Activated naive CD4-positive, alpha-beta T cell treated with anti-CD3 and anti-CD28 coated beads, Interleukin-2, amount 50 U/mL, for 24 hours (primary cell): ENCODE measurements around the gene ARF3.

Experiments
- H3K27ac Mint-ChIP-seq: one replicate; pipeline ENCODE4 v1.8.0; 2021; ENCODE audit warnings: mild to moderate bottlenecking, mixed read lengths
- H3K27me3 Mint-ChIP-seq: one replicate; pipeline ENCODE4 v1.8.0; 2021; ENCODE audit warnings: mixed read lengths
- H3K36me3 Mint-ChIP-seq: one replicate; pipeline ENCODE4 v1.8.0; 2021; ENCODE audit warnings: mixed read lengths
- H3K4me1 Mint-ChIP-seq: one replicate; pipeline ENCODE4 v1.8.0; 2021; ENCODE audit warnings: mixed read lengths
- H3K4me3 Mint-ChIP-seq: one replicate; pipeline ENCODE4 v1.8.0; 2021; ENCODE audit warnings: mild to moderate bottlenecking, mixed read lengths
- H3K9me3 Mint-ChIP-seq: one replicate; pipeline ENCODE4 v1.8.0; 2021; ENCODE audit warnings: mixed read lengths

The ARF3 gene

DNA sequence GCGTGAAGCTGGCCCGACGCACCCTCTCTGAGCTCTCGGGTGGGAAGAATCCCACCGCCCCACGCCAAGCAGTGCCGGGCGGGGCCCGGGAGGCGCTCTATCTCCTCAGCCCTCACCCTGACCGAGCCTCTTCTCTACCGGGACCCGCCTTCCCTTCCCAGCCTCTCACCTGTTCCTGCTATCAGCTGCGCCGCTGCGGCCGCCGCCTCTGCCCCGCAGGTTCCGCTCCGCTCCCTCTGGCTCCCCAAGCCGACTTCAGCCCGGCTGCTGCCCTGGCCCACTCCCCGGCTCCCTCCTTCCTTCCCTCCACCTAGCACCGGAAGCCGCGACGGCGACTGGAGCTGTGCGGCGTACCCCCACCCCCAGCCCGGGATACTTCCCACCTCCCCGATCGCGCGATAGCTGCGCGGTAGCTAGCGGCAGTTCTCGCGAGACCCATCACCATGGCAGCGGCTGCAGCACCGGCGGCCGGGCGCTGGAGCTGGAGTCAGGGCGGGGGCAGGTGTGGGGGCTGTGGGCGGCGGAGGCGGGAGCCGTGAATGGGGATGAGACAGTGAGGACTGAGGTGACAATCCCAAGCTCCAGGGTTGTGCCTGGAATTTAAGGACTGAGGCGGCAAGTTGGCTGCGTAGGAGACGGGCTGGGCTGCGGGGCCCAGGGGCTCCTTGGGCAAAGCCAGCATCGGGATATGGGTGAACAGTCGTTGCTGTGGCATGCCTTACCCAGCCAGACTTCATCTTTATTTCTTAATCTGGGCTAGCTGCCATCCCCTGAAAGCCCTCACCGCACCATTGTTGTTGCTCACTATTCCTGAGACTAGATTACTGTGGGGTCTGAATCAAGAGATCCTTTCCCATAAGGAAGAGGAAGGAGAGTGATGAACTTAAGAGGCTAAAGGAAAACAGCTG lies at the start of gene ARF3:
Gene ARF3 (minus strand): TSS at position 347 of the 908 bp plus-strand sequence. CDS start 16,392 bp downstream, outside the sequence.
- Mint-ChIP-seq H3K4me1 (peaks cover 42% of the 10 kb centered on the region), H3K36me3 (peaks cover 5% of the 10 kb centered on the region), H3K9me3 (no peaks in the 10 kb centered on the region), H3K27ac (peak within 1 kb of the TSS; percentile 86), H3K4me3 (peak within 1 kb of the TSS; percentile 97), H3K27me3 (no peaks in the 10 kb centered on the region)

DNA sequence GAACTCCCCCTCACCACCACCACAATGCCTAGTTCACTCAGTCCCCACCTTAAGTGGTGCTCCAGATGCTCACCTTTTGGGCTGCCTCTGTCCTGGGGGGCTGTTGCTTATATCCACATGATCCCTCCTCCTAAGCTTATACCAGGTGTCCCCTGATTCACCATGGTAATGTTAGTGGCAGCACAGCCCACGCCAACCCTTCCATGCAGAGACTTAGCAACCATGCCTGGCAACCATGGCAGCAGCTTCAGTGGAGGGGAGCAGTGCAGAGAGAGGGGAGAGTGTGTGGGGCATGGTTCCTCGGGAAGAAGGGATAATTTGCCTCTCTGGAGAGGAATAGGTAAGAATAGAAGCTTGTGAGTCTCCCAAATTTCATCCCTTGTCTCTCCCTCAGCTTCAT lies 43.1 kb upstream of the ARF3 start:
- Mint-ChIP-seq H3K9me3 (no peaks in the 10 kb centered on the region), H3K4me1 (peaks cover 33% of the 10 kb centered on the region), H3K4me3 (no peak overlapping the region), H3K27me3 (peaks cover 34% of the 10 kb centered on the region), H3K27ac (no peak overlapping the region), H3K36me3 (peaks cover 29% of the 10 kb centered on the region)

DNA sequence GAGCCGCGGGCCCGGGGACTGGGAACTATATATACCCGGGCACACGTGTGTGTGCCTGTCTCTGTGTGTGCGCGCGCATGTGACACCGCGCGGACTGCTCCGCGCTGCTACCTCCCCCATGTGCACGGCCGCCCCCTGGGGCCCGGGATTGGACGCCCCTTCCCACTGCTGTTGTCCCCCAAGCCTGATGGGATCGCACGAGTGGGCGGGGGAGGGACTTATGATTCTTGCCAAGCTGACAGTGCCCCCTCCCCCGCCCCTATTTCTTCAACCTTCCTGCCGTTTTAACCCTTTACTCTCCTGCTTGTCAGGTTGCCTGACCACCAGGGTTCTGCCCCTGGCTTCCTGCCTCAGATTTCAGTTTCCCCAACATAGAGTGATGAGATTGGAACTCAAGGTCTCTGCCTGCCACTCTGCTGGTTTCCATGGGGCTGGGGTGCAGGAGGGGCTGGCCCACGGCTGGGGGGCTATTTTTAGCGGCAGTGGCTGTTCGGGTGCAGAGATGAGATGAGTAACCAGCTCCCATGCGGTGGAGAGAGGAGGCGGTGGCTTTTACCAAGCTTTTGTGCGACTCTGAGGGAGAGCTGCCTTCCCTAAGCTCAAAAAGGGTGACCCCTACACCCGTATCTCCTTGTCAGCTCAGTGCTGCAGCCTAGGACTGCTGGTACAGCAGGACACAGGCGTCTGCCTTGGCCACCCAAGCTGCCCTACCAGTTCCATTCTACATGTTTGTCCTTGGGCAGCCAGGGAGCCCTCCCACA lies 42.3 kb upstream of the ARF3 start, which contains the start of gene DDN:
Gene DDN (minus strand): TSS at position 5 of the 761 bp plus-strand sequence. CDS start 88 bp downstream, outside the sequence.
- Mint-ChIP-seq H3K9me3 (no peaks in the 10 kb centered on the region), H3K27ac (no peak within 1 kb of the TSS), H3K4me3 (peak within 1 kb of the TSS; percentile 67), H3K27me3 (peaks cover 39% of the 10 kb centered on the region), H3K36me3 (peaks cover 22% of the 10 kb centered on the region), H3K4me1 (peaks cover 38% of the 10 kb centered on the region)

DNA sequence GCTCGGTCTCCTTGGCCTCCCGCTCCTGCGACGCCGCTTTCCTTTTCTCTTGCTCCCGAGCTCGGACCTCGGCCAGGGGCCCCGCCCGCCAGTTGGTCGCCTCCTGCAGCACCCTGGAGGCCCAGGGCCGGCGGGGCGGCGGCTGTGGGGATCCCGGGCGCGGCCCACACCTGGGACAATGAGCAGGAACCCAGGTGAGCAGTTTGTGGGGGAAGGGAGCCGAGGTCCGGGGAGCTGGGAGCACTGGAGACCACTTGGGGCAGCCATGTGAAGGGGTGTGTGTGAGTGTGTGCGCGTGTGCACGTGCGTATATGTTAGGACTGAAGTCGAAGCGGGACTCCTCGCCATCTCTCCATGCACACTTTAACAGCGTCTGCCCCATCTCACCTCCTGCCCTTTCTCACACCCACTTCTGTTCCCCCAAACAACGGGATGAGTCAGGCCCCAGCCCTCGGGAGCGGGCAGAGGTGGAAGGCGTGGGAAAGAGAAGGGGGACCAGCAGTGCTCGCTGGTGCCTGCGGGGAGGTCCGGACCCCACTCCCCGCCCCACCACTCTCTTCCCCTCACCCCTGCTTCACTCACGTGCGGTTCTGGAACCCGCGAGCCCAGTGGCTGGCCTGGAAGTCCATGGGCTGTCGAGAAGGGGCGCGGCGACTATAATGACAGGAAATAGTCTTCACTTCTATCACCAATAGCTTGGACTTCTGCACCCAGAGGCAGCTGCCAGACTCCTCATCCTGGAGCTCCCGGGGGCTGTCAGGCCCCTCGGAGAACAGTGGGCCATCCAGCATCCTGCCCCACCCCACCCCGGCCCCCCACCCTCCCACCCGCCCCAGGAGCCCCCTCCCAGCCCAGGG lies 41.4 kb upstream of the ARF3 start:
- Mint-ChIP-seq H3K36me3 (peaks cover 18% of the 10 kb centered on the region), H3K4me3 (peak overlapping the region; percentile 59), H3K4me1 (peaks cover 38% of the 10 kb centered on the region), H3K27me3 (peaks cover 42% of the 10 kb centered on the region), H3K27ac (no peak overlapping the region), H3K9me3 (no peaks in the 10 kb centered on the region)

DNA sequence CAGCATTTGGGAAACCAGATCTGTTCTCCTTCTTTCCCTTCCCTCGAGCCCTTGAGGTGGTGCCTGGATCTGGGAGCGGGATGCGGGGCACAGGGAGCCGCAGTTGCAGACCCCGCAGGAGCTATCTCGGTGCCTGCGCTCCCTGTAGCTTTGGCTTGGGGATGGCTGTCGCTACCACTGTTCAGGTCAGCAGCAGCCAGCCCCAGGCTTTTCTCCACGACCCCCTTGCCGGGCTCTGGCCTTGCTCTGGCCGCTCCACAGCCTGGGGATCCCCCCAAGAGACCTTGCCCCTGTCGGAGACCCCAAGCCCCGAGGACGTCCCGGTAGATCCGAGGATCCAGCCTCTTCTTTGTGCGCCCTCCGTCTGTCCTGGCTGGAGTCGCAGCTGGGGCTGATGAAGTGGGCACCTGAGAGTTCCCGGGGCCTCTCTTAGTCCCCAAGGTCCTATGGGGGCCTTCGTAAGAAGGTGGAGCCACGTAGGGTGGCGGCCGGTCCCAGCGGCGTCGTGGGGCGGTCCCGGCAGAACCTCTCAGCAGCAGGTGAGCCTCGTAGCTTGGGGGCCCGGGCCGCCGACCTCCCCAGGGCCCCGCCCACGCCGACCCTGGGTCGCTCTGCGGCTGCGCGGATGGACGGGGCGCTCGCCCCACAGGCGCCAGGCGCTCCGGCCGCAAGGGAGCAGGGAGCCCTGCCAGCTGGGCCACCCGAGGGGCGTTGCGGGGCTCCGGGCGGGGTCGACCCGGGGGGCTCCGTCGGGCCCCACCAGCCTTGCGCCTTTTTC lies 40.6 kb upstream of the ARF3 start:
- peaks cover 16% of the 10 kb centered on the region for H3K36me3 Mint-ChIP-seq
- H3K27ac Mint-ChIP-seq: no peak overlapping the region
- peaks cover 45% of the 10 kb centered on the region for H3K27me3 Mint-ChIP-seq
- peaks cover 38% of the 10 kb centered on the region for H3K4me1 Mint-ChIP-seq
- H3K9me3 Mint-ChIP-seq: no peaks in the 10 kb centered on the region
- peak overlapping the region; percentile 67 for H3K4me3 Mint-ChIP-seq

DNA sequence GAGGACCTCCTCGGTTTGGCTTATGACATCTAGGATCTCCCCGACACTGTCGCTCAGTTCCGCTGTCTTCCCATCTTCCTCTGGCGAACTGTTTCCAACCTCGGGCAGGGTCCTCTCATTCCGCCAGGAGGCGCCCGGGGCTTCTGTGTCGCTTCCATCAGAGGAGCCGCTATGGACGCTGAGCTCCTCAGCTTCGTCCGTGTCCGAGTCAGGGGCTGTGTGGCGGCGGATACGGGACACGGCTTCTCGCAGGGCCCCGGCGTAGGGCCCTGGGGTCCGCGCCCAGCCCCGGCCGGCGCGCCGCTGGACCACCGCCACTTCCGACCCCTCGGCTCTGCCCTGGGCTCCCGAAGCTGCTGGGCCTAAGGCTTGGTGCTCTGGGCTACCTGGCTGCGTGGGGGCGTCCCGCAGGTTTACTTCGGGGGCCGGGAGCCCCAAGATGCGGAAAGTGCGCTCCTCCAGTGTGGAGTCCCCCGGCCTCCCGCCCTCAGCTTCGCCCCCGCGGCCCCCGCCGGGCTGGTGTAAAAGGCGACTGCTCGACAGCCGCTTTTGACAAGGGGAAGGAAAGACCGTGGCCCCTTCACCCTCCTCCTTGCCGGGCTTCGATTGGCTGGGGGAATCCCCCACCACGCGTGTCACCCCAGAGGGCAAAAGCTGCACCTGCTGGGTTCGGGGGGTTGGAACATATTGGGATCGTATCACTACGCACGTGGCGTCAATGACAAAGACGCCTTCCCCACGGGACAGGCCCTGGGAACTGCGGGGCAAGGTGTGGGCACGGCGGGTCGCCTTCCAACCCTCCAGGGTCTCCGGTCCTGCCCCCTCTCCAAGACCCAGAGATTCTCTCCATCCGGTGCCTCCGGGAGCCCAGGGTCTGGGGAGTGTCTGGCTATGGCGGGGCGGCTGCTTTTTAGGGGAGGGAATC lies 39.8 kb upstream of the ARF3 start:
- Mint-ChIP-seq H3K36me3 (peaks cover 7% of the 10 kb centered on the region), H3K27me3 (peaks cover 43% of the 10 kb centered on the region), H3K4me3 (peak overlapping the region; percentile 67), H3K27ac (no peak overlapping the region), H3K9me3 (no peaks in the 10 kb centered on the region), H3K4me1 (peaks cover 38% of the 10 kb centered on the region)

DNA sequence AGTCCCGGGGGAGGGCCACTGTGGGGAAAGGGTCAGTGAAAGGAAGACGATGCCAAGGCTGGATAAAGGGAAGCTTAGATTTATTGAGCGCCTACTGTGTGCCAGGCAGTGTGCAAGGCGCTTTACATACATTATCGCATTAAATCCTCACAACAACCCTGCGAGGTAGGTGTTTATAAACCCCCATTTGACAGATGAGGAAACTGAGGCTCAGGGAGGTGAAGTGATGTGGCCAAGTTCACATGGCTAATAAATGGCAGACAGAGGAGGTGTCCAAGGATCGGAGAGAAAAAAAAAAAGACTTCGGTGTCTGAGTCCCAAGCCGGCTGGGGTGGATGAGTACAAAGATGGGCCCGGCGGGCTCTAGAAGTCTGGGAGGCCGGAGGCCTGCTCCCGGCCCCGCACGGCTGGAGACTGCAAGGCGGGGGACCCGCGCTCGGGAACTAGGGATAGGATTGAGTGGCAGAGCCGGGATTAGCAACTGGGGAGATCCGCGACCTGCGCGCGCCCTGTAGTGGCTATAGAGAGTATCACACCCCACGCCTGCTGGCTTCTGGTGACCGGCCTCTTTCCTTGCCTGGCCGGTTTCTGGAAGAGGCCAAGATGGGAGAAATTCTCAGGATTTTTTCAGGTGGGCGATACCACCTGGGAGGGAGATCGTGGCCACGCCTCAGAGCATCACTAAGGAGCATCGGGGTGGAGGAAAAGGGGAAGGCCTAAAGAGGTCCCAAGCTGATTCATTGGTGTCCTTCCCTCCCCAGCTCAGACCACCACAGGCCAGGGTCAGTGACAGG lies 38.0 kb upstream of the ARF3 start:
- Mint-ChIP-seq H3K27ac (peak overlapping the region; percentile 47), H3K4me3 (peak overlapping the region; percentile 65), H3K4me1 (peaks cover 36% of the 10 kb centered on the region), H3K36me3 (peaks cover under 1% of the 10 kb centered on the region), H3K9me3 (no peaks in the 10 kb centered on the region), H3K27me3 (peaks cover 37% of the 10 kb centered on the region)

DNA sequence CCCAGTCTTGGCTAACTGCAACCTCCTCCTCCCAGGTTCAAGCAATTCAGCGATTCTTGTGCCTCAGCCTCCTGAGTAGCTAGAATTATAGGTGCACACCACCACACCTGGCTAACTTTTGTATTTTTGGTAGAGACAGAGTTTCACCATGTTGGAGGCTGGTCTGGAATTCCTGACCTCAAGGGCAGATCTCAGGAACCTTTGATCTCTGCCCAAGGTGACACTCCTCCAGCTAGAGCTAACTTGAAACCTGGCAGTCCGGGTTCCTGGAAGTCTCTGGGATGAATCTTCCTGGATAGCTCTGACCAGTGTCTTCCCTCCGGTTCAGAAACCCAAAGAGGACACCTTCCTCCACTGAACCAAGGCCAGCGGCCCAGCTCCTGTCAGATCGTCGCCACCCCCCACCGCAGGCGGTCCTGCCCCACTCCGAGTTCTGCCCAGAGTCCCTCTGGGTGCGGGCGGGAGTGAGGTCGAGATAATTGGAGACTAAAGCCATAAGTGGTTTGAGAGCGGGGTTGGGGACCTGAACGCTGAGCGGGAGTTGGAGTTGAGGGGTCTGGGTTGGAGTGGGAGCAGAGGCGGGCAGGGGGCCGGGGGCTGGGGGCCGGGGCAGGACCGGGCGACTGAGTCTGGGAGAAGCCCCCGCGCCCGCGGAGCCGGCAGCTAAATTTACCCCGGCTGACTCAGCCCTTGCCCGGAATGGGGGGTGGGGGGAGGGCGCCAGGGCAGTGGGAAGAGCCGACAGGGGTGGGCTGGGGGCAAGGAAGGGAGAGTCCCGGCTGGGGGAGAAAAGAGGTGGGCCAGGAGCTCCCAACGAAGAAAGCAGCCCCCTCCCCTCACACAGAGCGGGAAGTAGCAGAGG lies 37.2 kb upstream of the ARF3 start:
- Mint-ChIP-seq H3K4me3 (no peak overlapping the region), H3K9me3 (no peaks in the 10 kb centered on the region), H3K27me3 (peaks cover 31% of the 10 kb centered on the region), H3K4me1 (peaks cover 27% of the 10 kb centered on the region), H3K27ac (no peak overlapping the region), H3K36me3 (no peaks in the 10 kb centered on the region)

DNA sequence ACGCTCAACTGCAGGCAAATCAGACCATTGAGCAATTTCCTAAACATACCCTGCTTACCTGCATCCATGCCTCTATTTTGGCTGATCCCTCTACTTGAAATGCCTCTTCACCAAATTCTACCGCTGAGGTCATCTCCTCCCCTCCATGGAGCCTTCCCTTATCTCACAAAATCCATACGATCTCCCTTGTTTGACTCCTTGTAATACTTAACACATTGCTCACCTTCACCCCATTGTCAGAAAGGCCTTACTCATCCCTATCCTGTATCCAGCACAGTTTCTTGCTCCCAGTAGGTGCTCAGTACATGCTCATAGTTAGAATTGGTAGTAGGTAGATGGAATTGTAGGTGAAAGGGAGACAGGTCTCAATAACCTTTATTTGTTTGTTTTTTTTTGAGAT lies 36.5 kb upstream of the ARF3 start:
- no peak overlapping the region for H3K4me3 Mint-ChIP-seq
- no peak overlapping the region for H3K27ac Mint-ChIP-seq
- H3K36me3 Mint-ChIP-seq: no peaks in the 10 kb centered on the region
- no peaks in the 10 kb centered on the region for H3K9me3 Mint-ChIP-seq
- peaks cover 24% of the 10 kb centered on the region for H3K4me1 Mint-ChIP-seq
- peaks cover 33% of the 10 kb centered on the region for H3K27me3 Mint-ChIP-seq

DNA sequence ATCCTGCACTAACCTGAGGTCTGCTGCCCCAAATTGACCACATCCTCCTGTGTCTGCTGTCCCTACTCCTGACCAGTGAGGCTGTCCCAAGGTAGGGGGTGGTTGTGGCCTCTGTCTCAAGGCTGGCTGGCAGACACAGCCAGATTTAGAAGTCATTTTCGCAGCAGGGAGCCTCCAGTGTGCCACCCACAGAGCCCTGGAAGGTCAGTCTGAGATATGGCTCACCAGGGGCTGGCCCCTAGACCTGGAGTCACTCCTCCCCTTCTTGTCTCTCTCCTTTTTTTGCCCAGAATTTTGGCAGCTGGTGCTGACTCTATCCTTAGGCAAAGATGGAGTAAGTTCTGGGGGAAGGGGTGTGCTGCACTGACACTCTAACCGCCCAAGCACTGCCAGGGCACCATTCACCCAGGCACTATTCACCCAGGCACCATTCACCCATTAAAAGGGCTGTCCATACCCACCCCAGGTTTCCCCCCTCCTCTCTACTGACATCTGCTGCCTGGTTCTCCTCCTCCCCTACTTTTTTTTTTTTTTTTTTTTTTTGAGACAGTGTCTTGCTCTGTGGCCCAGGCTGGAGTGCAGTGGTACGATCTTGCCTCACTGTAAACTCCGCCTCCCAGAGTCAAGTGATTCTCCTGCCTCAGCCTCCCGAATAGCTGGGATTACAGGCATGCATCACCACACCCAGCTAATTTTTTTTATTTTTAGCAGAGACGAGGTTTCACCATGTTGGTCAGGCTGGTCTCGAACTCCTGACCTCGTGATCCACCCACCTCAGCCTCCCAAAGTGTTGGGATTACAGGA lies 34.2 kb upstream of the ARF3 start:
- Mint-ChIP-seq H3K9me3 (no peaks in the 10 kb centered on the region), H3K27ac (no peak overlapping the region), H3K4me1 (peaks cover 15% of the 10 kb centered on the region), H3K36me3 (no peaks in the 10 kb centered on the region), H3K27me3 (peaks cover 35% of the 10 kb centered on the region), H3K4me3 (no peak overlapping the region)

DNA sequence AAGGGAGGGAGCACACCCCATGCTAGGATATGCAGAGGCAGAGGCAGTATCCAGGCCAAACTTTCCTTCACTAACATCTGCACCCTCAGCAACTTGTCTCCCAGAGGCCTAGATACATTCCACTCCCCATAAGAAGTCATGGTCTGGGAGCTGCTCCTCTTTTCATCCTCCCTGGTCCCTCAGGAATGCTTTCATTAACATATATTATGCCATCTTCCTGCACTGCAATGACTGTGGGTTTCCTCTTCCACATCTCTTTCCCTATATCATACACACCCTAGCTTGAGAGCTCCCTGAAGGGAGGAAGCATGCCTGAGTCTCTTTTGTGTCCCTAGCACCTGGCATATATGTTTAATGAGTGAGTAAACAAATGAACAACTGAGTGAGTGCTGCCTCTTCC lies 33.3 kb upstream of the ARF3 start:
- Mint-ChIP-seq H3K4me1 (peaks cover 10% of the 10 kb centered on the region), H3K27me3 (peaks cover 28% of the 10 kb centered on the region), H3K9me3 (no peaks in the 10 kb centered on the region), H3K36me3 (no peaks in the 10 kb centered on the region), H3K4me3 (no peak overlapping the region), H3K27ac (no peak overlapping the region)
